AG10803 (cell line): ENCODE results near the gene UBAP1L.

ENCODE experiments used
- DNase-seq: peaks from one replicate; pipeline ENCODE4 v3.0.0; 2010; ENCODE audit warnings: low read depth
- H3K4me3 ChIP-seq: 2 replicates; pipeline ENCODE4 v1.5.1; 2011; ENCODE audit warnings: mild to moderate bottlenecking, low read length, control low read depth
- CTCF ChIP-seq: conservative IDR thresholded peaks from 2 replicates; pipeline ENCODE4 v1.5.1; 2011; ENCODE audit warnings: mild to moderate bottlenecking, low read length, control low read depth, inconsistent platforms

The UBAP1L gene

GRCh38 chr15:65086680-65087111, 28.3 kb downstream of the UBAP1L start:
- peak; percentile 26 for TF ChIP-seq CTCF
- DNase-seq, result no peak
- no peak overlapping the region for H3K4me3 ChIP-seq

GRCh38 chr15:65085990-65086679, 28.9 kb downstream of the UBAP1L start:
- H3K4me3 ChIP-seq, result no peak overlapping the region
- TF ChIP-seq CTCF, result peak; percentile 52
- DNase-seq, result no peak

- no peak for TF ChIP-seq CTCF
- H3K4me3 ChIP-seq, result no peak overlapping the region
- no peak for DNase-seq
These were observed 29.7 kb downstream of the UBAP1L start for GRCh38 chr15:65085207-65085753.

- no peak for DNase-seq
- no peak for TF ChIP-seq CTCF
- no peak overlapping the region for H3K4me3 ChIP-seq
These were observed 30.3 kb downstream of the UBAP1L start for GRCh38 chr15:65084500-65085206.

- H3K4me3 ChIP-seq, result no peak overlapping the region
- peak; percentile 39 for TF ChIP-seq CTCF
- no peak for DNase-seq
These were observed 31.7 kb downstream of the UBAP1L start for GRCh38 chr15:65083262-65083701.

GRCh38 chr15:65082303-65082953, 32.6 kb downstream of the UBAP1L start:
- DNase-seq, result no peak
- no peak overlapping the region for H3K4me3 ChIP-seq
- TF ChIP-seq CTCF, result no peak
